GM23248 (cell line): ENCODE data around the gene FGFR1OP2.

Source experiments
- EZH2 ChIP-seq: fragments of 200-600 bp; sonication (generic); IDR thresholded peaks from 2 replicates; pipeline ENCODE4 v1.6.1; 2018; ENCODE audit warnings: antibody characterized with exemption, mild to moderate bottlenecking; ENCODE audit not compliant: insufficient read depth, poor library complexity, severe bottlenecking
- EZH2phosphoT487 ChIP-seq: fragments of 200-600 bp; sonication (generic); IDR thresholded peaks from 2 replicates; pipeline ENCODE4 v1.6.1; 2018; ENCODE audit warnings: antibody characterized with exemption, moderate library complexity, mild to moderate bottlenecking, low read depth; ENCODE audit not compliant: insufficient read depth

GRCh38 chr12:26982866-26983265 is 44.6 kb downstream of the FGFR1OP2 start:
- TF ChIP-seq EZH2 (no peak), EZH2phosphoT487 (no peak)
